Endodermal cell (in vitro differentiated cells): ENCODE data around the gene CLSTN3. TPM values are rescaled to one million over a fixed set of nuclear protein-coding genes. Genes with fewer than 3 reads are reported as not detected.

Experiments used
- DNase-seq: peaks from one replicate; pipeline ENCODE4 v3.0.0-alpha.2; 2017
- H3K27ac ChIP-seq: 2 replicates; pipeline ENCODE4 v1.5.1; 2013; ENCODE audit warnings: mild to moderate bottlenecking, low read depth, low read length, moderate library complexity
- H3K27me3 ChIP-seq: 2 replicates; pipeline ENCODE4 v1.6.1; 2013; ENCODE audit warnings: mild to moderate bottlenecking, low read length, moderate library complexity; ENCODE audit not compliant: insufficient read depth, control insufficient read depth, poor library complexity, severe bottlenecking
- H3K36me3 ChIP-seq: 2 replicates; pipeline ENCODE4 v1.7.0; 2013; ENCODE audit warnings: mild to moderate bottlenecking, low read length, moderate library complexity; ENCODE audit not compliant: control insufficient read depth, insufficient read depth
- H3K4me1 ChIP-seq: one replicate; pipeline ENCODE4 v1.7.0; 2013; ENCODE audit warnings: low read length; ENCODE audit not compliant: control insufficient read depth, insufficient read depth
- H3K4me3 ChIP-seq: 2 replicates; pipeline ENCODE4 v1.5.1; 2013; ENCODE audit warnings: mild to moderate bottlenecking, low read length, moderate library complexity
- H3K9ac ChIP-seq: 2 replicates; pipeline ENCODE4 v1.6.1; 2013; ENCODE audit warnings: mild to moderate bottlenecking, low read length, moderate library complexity; ENCODE audit not compliant: poor library complexity, severe bottlenecking; ENCODE audit errors: extremely low read depth
- H3K9me3 ChIP-seq: 2 replicates; pipeline ENCODE4 v1.6.1; 2013; ENCODE audit warnings: mild to moderate bottlenecking, low read length, moderate library complexity; ENCODE audit not compliant: control insufficient read depth
- H3K27ac Mint-ChIP-seq: 2 replicates; pipeline ENCODE4 v1.8.0; 2020; ENCODE audit warnings: mixed read lengths
- H3K27me3 Mint-ChIP-seq: 2 replicates; pipeline ENCODE4 v1.8.0; 2021; ENCODE audit warnings: mild to moderate bottlenecking, mixed read lengths; ENCODE audit not compliant: insufficient read depth
- H3K36me3 Mint-ChIP-seq: 2 replicates; pipeline ENCODE4 v1.8.0; 2020; ENCODE audit warnings: low read depth, mixed read lengths
- H3K4me1 Mint-ChIP-seq: 2 replicates; pipeline ENCODE4 v1.8.0; 2020; ENCODE audit warnings: mixed read lengths
- H3K4me3 Mint-ChIP-seq: 2 replicates; pipeline ENCODE4 v1.8.0; 2020; ENCODE audit warnings: mild to moderate bottlenecking, moderate library complexity, mixed read lengths
- H3K9me3 Mint-ChIP-seq: 2 replicates; pipeline ENCODE4 v1.8.0; 2020; ENCODE audit warnings: mild to moderate bottlenecking, mixed read lengths
- CTCF ChIP-seq: fragments of 200-600 bp; sonication (generic); conservative IDR thresholded peaks from 2 replicates; pipeline ENCODE4 v1.5.0; 2021; ENCODE audit warnings: antibody characterized with exemption, mild to moderate bottlenecking
- WGBS, 2 experiments: methylation state at CpG; one replicate each; pipeline versions ENCODE4 v1.1.5 to v1.1.7; 2013; ENCODE audit warnings: missing lambda C conversion rate in 2 of 2, mixed read lengths in 1 of 2; ENCODE audit not compliant: insufficient coverage in 1 of 2, insufficient read length in 1 of 2; 5-methylcytosine and 5-hydroxymethylcytosine counted together
- long read RNA-seq, 4 experiments: library from polyadenylated mRNA in 2 of 4; library from RNA in 1 of 4; library from capped mRNA in 1 of 4; stranded (forward) in 3 of 4; unstranded in 1 of 4; transcript quantifications; one replicate each; pipeline ENCODE4 v2.0.0, GENCODE V29; 2020 to 2021; ENCODE audit warnings: inconsistent platforms in 1 of 4
- polyA plus RNA-seq, 2 experiments: library from polyadenylated mRNA; stranded (reverse); fragments of 50-300 nt; gene quantifications; one replicate each; pipeline ENCODE4 v1.2.3, GENCODE V29; 2013
- total RNA-seq, 2 donors: library from RNA; stranded (reverse); fragmentation: NEBNext Ultra II Directional in 1 of 2; extraction: Animal tissue kit (Norgen Biotek cat#: 25700) in 1 of 2; gene quantifications; 2 replicates in 1 of 2; 3 replicates in 1 of 2; pipeline ENCODE4 v1.2.1, GENCODE V29; 2021

Gene CLSTN3
- total RNA-seq = 100 to 1,000 TPM in 1 of 2 donors, 10 to 100 TPM in 1; 69.7 to 135 TPM
- polyA plus RNA-seq (2013, experiment 1 of 2) = 52.2 TPM
- 51.4 TPM for polyA plus RNA-seq (2013, experiment 2 of 2)
- long read RNA-seq, experiment 1, full-length matches to known transcripts = 4 of 37 reads
- long read RNA-seq, experiment 1, partial matches to known transcripts = 19 of 37 reads
- long read RNA-seq, experiment 1, other reads (novel, unspliced or antisense) = 14 of 37 reads
- long read RNA-seq, experiment 2, full-length matches to known transcripts = 86 of 124 reads
- long read RNA-seq, experiment 2, partial matches to known transcripts = 17 of 124 reads
- long read RNA-seq, experiment 2, other reads (novel, unspliced or antisense) = 21 of 124 reads
- long read RNA-seq, experiment 3, full-length matches to known transcripts = 68 of 107 reads
- long read RNA-seq, experiment 3, partial matches to known transcripts = 29 of 107 reads
- long read RNA-seq, experiment 3, other reads (novel, unspliced or antisense) = 10 of 107 reads
- long read RNA-seq, experiment 4, full-length matches to known transcripts = 1 of 2 reads
- long read RNA-seq, experiment 4, partial matches to known transcripts = 1 of 2 reads
- long read RNA-seq, experiment 4, other reads (novel, unspliced or antisense) = 0 of 2 reads

- peak within 1 kb of the TSS; percentile 93 for H3K27ac Mint-ChIP-seq
Measured at GRCh38 chr12:7129872-7130691, at the start of gene CLSTN3. Gene CLSTN3 (plus strand): TSS chr12:7130371. CDS start chr12:7130649, 278 bp downstream.

GRCh38 chr12:7081037-7081436, 49.1 kb upstream of the CLSTN3 start:
- Mint-ChIP-seq H3K36me3 (peaks cover 5% of the 10 kb centered on the region), H3K9me3 (peaks cover 5% of the 10 kb centered on the region), H3K27me3 (peaks cover 2% of the 10 kb centered on the region), H3K4me3 (no peak overlapping the region), H3K4me1 (no peaks in the 10 kb centered on the region), H3K27ac (no peak overlapping the region)
- Histone ChIP-seq H3K4me1 (no peaks in the 10 kb centered on the region), H3K36me3 (no peaks in the 10 kb centered on the region), H3K27me3 (no peaks in the 10 kb centered on the region), H3K27ac (no peak overlapping the region), H3K9me3 (peaks cover 5% of the 10 kb centered on the region), H3K9ac (no peak overlapping the region), H3K4me3 (no peak overlapping the region)
- 94% methylated on average over 14 of the region's 14 CpGs for WGBS, 2 experiments
- TF ChIP-seq CTCF = no peak
- no peak for DNase-seq

More at GRCh38 chr12:7129872-7130691, at the start of gene CLSTN3:
- Histone ChIP-seq H3K9me3 (no peaks in the 10 kb centered on the region), H3K4me1 (peaks cover 14% of the 10 kb centered on the region), H3K27ac (peak within 1 kb of the TSS; percentile 22), H3K4me3 (peak within 1 kb of the TSS; percentile 88), H3K9ac (peak within 1 kb of the TSS; percentile 75), H3K27me3 (no peaks in the 10 kb centered on the region), H3K36me3 (peaks cover 5% of the 10 kb centered on the region)
- TF ChIP-seq CTCF = no peak
- DNase-seq = peak; percentile 99
- Mint-ChIP-seq H3K36me3 (peaks cover 30% of the 10 kb centered on the region), H3K4me1 (peaks cover 41% of the 10 kb centered on the region), H3K27me3 (peaks cover 3% of the 10 kb centered on the region), H3K4me3 (peak within 1 kb of the TSS; percentile 75), H3K9me3 (no peaks in the 10 kb centered on the region)
- 0% methylated on average over 5 to 33 of the region's 40 CpGs for WGBS, 2 experiments

- Histone ChIP-seq H3K4me1 (no peaks in the 10 kb centered on the region), H3K4me3 (no peak overlapping the region), H3K9ac (no peak overlapping the region), H3K36me3 (no peaks in the 10 kb centered on the region), H3K9me3 (peaks cover 5% of the 10 kb centered on the region), H3K27me3 (no peaks in the 10 kb centered on the region), H3K27ac (no peak overlapping the region)
- peaks cover 1% of the 10 kb centered on the region for H3K27me3 Mint-ChIP-seq
- H3K9me3 Mint-ChIP-seq = peaks cover 5% of the 10 kb centered on the region
- no peak overlapping the region for H3K4me3 Mint-ChIP-seq
- no peak for DNase-seq
- H3K36me3 Mint-ChIP-seq = peaks cover 5% of the 10 kb centered on the region
- no peak for TF ChIP-seq CTCF
- no peak overlapping the region for H3K27ac Mint-ChIP-seq
- H3K4me1 Mint-ChIP-seq = no peaks in the 10 kb centered on the region
Measured at GRCh38 chr12:7083125-7083524, 47.0 kb upstream of the CLSTN3 start.
